ENCODE measurements around the gene TLL2. TPM values are rescaled to one million over a fixed set of nuclear protein-coding genes. Genes with fewer than 3 reads are reported as not detected.

The TLL2 gene
- total and polyA plus RNA-seq, 2 of the 4 experiments (the other 2 are of a cell fraction), result under 0.01 to 0.05 TPM

DNA sequence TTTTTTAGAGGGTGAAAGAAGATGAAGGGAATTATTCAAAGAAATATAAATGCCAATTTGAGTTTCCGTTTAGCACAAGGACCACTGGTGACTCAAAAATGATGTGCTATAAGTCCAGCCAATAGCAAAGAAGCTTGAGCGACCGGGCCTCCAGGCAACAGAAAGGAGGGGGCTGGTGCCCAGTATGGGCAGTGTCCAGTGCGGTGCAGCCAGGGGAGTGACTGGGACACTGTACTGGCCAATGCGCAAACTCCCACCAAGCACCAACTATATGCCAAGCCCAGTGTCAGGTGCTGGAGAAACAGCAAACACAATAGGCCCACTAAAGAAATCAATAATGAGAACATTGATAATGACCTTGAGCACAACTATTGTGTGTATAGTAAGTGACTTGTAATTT, 144.8 kb downstream of the TLL2 start:
- Histone ChIP-seq H3K9me3 (ENCODE audit: control insufficient read depth, insufficient read depth, low read length) (no peaks in the 10 kb centered on the region), H2BK5ac (ENCODE audit: low read depth, low read length, poor library complexity, severe bottlenecking) (no peak overlapping the region), H3K4me1 (ENCODE audit: control insufficient read depth, insufficient read depth, low read length) (peaks cover 2% of the 10 kb centered on the region), H2BK15ac (ENCODE audit: low read depth, low read length) (no peak overlapping the region), H3K79me1 (ENCODE audit: low read depth in 1 of 2, low read length in 2 of 2) (no peaks in the 10 kb centered on the region), H3K4me2 (ENCODE audit: low read depth, low read length) (no peak overlapping the region), H4K91ac (ENCODE audit: insufficient read depth, low read depth, low read length) (no peak overlapping the region), H3K27me3 (ENCODE audit: control insufficient read depth, insufficient read depth, low read length) (peaks cover 9% of the 10 kb centered on the region; the same call in 1 of the 2 replicates), H3K9ac (ENCODE audit: low read depth, low read length) (no peak overlapping the region), H3K9me1 (ENCODE audit: insufficient read depth, low read length) (no peaks in the 10 kb centered on the region), H3K23ac (ENCODE audit: low read depth, low read length) (no peak overlapping the region), H2BK120ac (ENCODE audit: low read depth, low read length) (no peak overlapping the region), H2BK20ac (ENCODE audit: low read depth, low read length) (no peak overlapping the region), H3K4me3 (ENCODE audit: insufficient read depth, low read depth, low read length) (no peak overlapping the region), H3K56ac (ENCODE audit: extremely low read depth, insufficient read depth, low read length) (no peak overlapping the region), H4K20me1 (ENCODE audit: insufficient read depth, low read length) (no peaks in the 10 kb centered on the region), H2AFZ (replicated peaks; ENCODE audit: low read length, poor library complexity) (no peak overlapping the region), H3K27ac (ENCODE audit: insufficient read depth, low read length) (no peak overlapping the region), H3K14ac (replicated peaks; ENCODE audit: low read depth, low read length) (no peak overlapping the region), H3K36me3 (ENCODE audit: control insufficient read depth, insufficient read depth, low read length) (no peaks in the 10 kb centered on the region), H3K4ac (ENCODE audit: low read depth, low read length) (no peak overlapping the region), H4K8ac (ENCODE audit: low read depth in 2 of 2, low read length in 2 of 2) (no peak overlapping the region), H2AK9ac (replicated peaks; ENCODE audit: low read depth, low read length, poor library complexity) (no peak overlapping the region), H2AK5ac (ENCODE audit: low read depth, low read length) (no peak overlapping the region), H3K18ac (ENCODE audit: low read depth, low read length) (no peak overlapping the region), H4K5ac (ENCODE audit: low read depth, low read length) (no peak overlapping the region)
- intact Hi-C loops (cut with micrococcal nuclease), result no loop called here
- TF ChIP-seq POLR2A (IDR thresholded peaks at IDR 0.05; ENCODE audit: low read depth, low read length) (no peak), MAZ (IDR thresholded peaks at IDR 0.05; ENCODE audit: borderline replicate concordance, low read depth, low read length) (no peak), RAD21 (IDR thresholded peaks at IDR 0.05; ENCODE audit: low read length) (no peak), CHD1 (IDR thresholded peaks at IDR 0.05; ENCODE audit: low read depth, low read length) (no peak), RCOR1 (IDR thresholded peaks at IDR 0.05; ENCODE audit: insufficient replicate concordance, low read length) (no peak), SMC3 (IDR thresholded peaks at IDR 0.05; ENCODE audit: low read depth, low read length) (no peak), CEBPB (IDR thresholded peaks at IDR 0.05; ENCODE audit: low read depth, low read length) (no peak)
- TF ChIP-seq, protein P1, sequence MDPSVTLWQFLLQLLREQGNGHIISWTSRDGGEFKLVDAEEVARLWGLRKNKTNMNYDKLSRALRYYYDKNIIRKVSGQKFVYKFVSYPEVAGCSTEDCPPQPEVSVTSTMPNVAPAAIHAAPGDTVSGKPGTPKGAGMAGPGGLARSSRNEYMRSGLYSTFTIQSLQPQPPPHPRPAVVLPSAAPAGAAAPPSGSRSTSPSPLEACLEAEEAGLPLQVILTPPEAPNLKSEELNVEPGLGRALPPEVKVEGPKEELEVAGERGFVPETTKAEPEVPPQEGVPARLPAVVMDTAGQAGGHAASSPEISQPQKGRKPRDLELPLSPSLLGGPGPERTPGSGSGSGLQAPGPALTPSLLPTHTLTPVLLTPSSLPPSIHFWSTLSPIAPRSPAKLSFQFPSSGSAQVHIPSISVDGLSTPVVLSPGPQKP (IDR thresholded peaks at IDR 0.05; ENCODE audit: borderline replicate concordance, low read depth, low read length), result no peak
- in situ Hi-C loops (cut with MboI; ENCODE audit: low sequenced_read_pairs), result no loop called here
- BruUV-seq (replicated peaks), result no TSS peak
- no peak for DNase-seq
- WGBS, 2 experiments (ENCODE audit: extremely low coverage in 2 of 2, insufficient read length in 1 of 2), result 50% methylated on average over 1 of the region's 5 CpGs; no CpG with 5 or more reads in 1 of the 2 experiments
- ChIA-PET CTCF (no interaction called here), POLR2A (ENCODE audit: unreplicated experiment) (no interaction called here)
- dilution Hi-C loops (cut with HindIII; ENCODE audit: low sequenced_read_pairs, unreplicated experiment), result no loop called here
- no peak for ATAC-seq (ENCODE audit: low read depth)
